Epithelial cell of proximal tubule (primary cell): Measurements from ENCODE around the gene TRAFD1. TPM values are rescaled to one million over a fixed set of nuclear protein-coding genes. Genes with fewer than 3 reads are reported as not detected.

Experiments
- DNase-seq: peaks from one replicate; pipeline ENCODE4 v3.0.0-alpha.2; 2011; ENCODE audit warnings: low read depth
- H3K4me3 ChIP-seq: 2 replicates; pipeline ENCODE4 v1.5.1; 2011; ENCODE audit warnings: low read depth, mild to moderate bottlenecking, low read length
- total RNA-seq: library from RNA; depleted of rRNA; stranded (reverse); fragments of >200 nt; gene quantifications from 2 replicates; pipeline ENCODE4 v1.2.3, GENCODE V29; 2015
- TF ChIP-seq, protein P1 (sequence below): conservative IDR thresholded peaks from 2 replicates; pipeline ENCODE4 v1.5.1; 2012; ENCODE audit warnings: low read depth, mild to moderate bottlenecking, low read length

The TRAFD1 gene
- total RNA-seq, 1 donor from 2014 or later, result 19.0 TPM

DNA sequence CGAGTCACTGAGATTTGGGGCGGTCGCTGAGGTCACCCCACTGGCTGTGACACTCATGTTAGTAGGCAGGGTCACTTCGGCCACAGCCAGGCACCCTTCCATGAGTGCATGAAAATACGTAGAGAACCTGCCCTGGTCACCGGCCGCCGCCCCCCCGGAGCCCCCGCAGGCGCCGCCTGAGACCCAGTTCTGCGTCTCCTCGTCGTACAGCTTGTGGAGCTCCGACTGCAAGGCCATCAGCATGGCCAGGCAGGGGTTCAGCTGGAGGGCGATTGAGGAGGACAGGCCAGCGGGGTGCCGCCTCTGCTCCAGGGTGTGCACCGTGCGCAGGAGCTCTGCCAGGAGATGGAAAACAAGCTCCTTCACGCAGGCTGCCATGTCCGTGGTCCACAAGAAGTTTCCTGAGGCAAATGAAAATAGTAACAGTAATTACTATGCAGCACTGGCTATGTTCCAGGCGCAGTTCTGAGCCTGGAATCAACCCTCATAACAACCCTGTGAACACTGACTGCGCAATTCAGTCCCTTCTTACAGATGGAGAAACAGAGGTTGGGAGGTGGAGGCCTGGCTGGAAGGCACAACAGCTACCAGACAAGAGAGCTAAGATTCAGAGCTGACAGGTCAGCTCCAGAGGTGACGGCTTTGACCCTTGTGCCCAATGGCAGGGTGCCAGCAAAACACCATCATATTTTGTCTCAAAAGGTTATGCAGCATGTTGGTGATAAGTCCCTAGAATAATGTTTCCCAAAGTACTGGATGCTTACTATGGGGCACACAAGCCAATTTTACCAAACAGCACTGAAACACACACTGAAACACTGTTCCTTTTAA lies 59.9 kb downstream of the TRAFD1 start:
- H3K4me3 ChIP-seq, result no peak overlapping the region
- TF ChIP-seq, protein P1, sequence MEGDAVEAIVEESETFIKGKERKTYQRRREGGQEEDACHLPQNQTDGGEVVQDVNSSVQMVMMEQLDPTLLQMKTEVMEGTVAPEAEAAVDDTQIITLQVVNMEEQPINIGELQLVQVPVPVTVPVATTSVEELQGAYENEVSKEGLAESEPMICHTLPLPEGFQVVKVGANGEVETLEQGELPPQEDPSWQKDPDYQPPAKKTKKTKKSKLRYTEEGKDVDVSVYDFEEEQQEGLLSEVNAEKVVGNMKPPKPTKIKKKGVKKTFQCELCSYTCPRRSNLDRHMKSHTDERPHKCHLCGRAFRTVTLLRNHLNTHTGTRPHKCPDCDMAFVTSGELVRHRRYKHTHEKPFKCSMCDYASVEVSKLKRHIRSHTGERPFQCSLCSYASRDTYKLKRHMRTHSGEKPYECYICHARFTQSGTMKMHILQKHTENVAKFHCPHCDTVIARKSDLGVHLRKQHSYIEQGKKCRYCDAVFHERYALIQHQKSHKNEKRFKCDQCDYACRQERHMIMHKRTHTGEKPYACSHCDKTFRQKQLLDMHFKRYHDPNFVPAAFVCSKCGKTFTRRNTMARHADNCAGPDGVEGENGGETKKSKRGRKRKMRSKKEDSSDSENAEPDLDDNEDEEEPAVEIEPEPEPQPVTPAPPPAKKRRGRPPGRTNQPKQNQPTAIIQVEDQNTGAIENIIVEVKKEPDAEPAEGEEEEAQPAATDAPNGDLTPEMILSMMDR, result no peak
- no peak for DNase-seq

DNA sequence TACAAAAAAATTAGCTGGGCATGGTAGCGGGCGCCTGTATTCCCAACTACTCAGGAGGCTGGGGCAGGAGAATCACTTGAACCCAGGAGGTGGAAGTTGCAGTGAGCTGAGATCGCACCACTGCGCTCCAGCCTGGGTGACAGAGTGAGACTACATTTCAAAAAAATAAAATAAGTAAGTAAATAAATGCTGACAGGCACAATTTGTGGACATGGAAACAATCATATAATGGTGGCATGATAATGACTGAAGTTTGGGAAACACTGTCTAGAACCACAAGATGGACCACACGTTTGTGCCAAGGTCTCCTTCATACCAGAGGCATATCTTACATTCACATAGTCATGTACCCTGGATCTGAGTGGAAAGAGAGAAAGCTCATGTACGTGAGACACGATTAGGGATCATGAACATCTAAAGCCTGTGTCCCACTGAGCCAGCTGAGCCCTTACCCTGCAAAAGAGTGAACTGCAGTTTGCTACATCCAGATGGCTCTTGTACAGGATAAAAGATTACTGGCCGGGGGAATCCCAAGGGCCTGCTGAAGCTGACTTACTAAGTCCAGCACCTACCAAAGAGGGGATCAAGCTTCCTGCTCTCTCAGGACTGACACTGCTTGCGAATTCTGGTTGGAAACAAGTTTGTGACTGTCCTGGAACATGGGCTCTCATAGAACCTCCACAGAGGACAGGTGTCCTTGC lies 62.9 kb downstream of the TRAFD1 start:
- no peak for DNase-seq
- TF ChIP-seq, protein P1, result no peak
- no peak overlapping the region for H3K4me3 ChIP-seq

DNA sequence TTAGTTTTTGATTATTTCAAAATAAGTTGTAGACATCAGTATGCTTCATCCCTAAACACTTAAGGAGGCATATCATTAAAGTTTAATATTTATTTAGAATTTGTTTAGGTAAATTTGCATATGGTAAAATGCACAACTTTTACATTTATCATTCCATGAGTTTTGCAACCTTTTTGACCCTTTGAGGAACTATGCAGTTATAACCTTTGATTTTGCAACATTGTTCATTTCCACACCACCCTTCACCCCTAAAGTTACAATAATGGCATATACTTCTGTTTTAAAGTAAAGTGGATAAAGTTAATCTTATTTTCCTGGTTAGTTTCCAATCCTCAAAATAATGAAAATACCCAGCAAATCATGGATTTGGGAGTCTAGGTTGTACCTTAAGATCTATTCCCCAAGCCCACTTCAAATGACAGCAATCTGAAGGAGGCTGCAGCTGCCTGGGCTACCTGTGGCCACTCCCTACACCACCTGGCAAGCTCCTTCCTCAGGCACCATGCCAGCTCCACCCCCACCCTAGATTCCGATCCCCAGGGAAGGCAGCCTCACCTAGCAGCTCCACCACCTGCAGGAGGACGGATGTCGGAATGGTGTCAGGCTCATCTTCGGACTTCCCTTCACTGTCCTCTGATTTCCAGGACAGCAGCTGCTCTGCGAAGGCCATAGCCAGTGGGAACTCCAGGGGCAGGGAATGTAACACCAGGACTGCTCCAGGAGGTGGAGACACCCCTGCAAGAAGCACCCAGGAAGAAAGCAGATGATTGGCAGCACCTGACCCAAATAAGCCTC lies 65.1 kb downstream of the TRAFD1 start:
- no peak for DNase-seq
- H3K4me3 ChIP-seq, result no peak overlapping the region
- TF ChIP-seq, protein P1, result no peak

DNA sequence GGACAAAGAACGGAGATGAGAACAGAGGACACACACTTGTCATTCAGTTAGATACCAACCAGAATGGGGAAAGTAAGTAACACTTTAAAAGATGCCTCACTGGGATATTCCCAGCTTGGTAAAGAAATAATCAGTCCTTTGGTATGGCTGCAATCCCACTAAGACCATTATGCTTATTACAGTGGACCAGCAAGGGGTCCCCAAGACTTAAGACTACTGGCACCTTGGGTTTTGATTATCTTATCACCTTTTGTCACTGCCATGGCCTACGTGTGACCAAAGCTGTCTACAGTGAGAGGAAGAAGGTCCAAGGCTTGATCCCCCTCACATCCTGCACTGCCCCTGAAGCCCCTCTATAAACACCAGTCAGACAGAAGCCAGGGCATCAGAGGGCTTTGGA lies 65.8 kb downstream of the TRAFD1 start:
- DNase-seq, result no peak
- no peak overlapping the region for H3K4me3 ChIP-seq
- TF ChIP-seq, protein P1, result no peak

DNA sequence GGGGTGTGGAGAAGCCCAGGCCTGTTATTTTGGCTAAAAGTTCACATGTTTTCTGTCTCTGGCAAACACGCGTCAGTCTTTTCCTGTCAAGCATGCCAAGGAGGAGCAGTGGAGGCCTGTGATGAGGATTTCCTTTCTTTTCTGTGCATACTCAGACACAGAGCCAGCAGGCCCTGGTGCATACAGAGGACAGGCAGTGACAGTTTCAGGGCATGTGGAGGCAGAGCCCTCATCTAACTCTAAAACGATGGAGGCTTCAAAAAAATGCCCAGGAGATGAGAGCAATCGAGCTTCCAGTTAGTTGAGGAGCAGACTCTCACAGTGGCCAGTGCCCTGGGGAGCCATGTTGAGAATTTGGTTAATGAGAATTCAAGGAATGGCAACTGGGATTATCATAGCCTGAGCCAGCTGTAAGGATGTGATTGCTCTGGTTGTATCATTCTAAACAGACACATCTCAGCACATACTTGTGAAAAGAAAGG lies 66.5 kb downstream of the TRAFD1 start:
- TF ChIP-seq, protein P1, result no peak
- no peak overlapping the region for H3K4me3 ChIP-seq
- no peak for DNase-seq

DNA sequence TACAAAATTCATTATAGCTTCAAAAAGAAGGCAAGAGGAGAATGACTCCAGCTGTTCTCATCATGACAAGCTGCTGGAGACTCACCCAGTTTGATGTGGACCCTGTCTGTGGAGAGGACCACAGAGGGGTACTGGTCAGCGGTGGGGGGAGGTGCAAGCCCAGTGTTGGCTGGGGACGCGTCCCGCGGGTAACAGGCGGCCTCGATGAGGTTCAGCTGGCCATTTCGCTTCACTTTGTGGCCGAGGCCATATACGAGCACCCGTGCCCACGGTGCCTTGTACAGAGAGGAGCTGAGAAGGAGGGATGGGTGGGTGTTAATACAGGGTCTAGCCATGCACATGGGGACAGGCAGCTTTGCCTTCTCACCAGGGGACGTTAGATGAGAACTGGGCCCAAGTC lies 67.1 kb downstream of the TRAFD1 start:
- no peak for DNase-seq
- no peak overlapping the region for H3K4me3 ChIP-seq
- TF ChIP-seq, protein P1, result no peak
